ENCODE results near the gene IGF2BP2. TPM values are rescaled to one million over a fixed set of nuclear protein-coding genes. Genes with fewer than 3 reads are reported as not detected.

IGF2BP2 gene
- total and polyA plus RNA-seq, 2 experiments from 2014 or later: 88.9 to 91.8 TPM

- Histone ChIP-seq H3K27ac (no peak overlapping the region), H3K9me2 (replicated peaks; ENCODE audit: insufficient read depth) (no peaks in the 10 kb centered on the region), H3K4me3 (no peak overlapping the region), H3K4me2 (no peak overlapping the region), H3K36me3 (replicated peaks; ENCODE audit: insufficient read depth, low read depth) (no peaks in the 10 kb centered on the region), H4K20me1 (ENCODE audit: insufficient read depth, poor library complexity, severe bottlenecking) (no peaks in the 10 kb centered on the region), H3K4me1 (ENCODE audit: insufficient read depth) (no peaks in the 10 kb centered on the region), H3K79me2 (no peaks in the 10 kb centered on the region), H3K27me3 (no peaks in the 10 kb centered on the region), H3K9me3 (ENCODE audit: low read depth) (no peaks in the 10 kb centered on the region), H2AFZ (no peak overlapping the region)
- TF ChIP-seq, protein P1, sequence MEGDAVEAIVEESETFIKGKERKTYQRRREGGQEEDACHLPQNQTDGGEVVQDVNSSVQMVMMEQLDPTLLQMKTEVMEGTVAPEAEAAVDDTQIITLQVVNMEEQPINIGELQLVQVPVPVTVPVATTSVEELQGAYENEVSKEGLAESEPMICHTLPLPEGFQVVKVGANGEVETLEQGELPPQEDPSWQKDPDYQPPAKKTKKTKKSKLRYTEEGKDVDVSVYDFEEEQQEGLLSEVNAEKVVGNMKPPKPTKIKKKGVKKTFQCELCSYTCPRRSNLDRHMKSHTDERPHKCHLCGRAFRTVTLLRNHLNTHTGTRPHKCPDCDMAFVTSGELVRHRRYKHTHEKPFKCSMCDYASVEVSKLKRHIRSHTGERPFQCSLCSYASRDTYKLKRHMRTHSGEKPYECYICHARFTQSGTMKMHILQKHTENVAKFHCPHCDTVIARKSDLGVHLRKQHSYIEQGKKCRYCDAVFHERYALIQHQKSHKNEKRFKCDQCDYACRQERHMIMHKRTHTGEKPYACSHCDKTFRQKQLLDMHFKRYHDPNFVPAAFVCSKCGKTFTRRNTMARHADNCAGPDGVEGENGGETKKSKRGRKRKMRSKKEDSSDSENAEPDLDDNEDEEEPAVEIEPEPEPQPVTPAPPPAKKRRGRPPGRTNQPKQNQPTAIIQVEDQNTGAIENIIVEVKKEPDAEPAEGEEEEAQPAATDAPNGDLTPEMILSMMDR (IDR thresholded peaks at IDR 0.05; ENCODE audit: poor library complexity): no peak
- TF ChIP-seq EZH2phosphoT487 (IDR thresholded peaks at IDR 0.05; ENCODE audit: low read depth, severe bottlenecking, unreplicated experiment) (no peak), EZH2 (IDR thresholded peaks at IDR 0.05; ENCODE audit: borderline replicate concordance) (no peak)
- 95% methylated on average over 4 of the region's 4 CpGs for WGBS (ENCODE audit: low lambda C conversion rate, missing lambda C conversion rate)
- no peak for DNase-seq (ENCODE audit: low spot score)
Observed at GRCh38 chr3:185862920-185863319, 38.1 kb upstream of the IGF2BP2 start.

DNA sequence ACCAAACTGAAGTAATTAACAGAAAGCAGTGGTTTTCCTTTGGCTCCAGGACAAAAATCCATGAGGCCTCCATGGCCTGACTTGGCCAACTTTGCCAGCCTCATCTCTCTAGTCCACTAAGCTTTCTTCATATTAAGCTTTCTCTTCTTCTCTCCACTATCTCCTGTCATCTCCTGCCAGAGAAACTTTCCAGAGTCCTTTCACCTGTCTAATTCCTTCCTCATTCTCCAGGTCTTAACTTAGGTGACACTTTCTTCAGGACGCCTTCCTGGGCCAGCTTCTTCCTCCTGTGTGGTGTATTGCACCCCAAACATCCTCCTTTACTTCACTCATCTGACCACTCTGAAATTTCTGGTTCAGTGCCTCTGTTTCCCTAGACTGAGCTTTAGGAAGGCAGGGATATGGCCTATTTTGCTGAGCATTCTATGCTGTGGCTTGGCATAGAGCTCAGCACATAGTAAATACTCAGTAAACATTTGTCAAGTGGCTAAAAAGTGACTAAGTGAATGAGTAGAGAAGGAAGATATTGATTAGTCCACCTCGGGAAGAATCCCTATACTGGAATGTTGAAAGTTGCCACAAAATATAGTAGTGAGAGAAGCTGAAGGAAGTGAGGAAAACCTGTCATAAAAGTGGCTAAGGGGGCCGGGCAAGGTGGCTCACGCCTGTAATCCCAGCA is 34.6 kb upstream of the IGF2BP2 start:
- H2AFZ ChIP-seq: no peak overlapping the region
- WGBS (ENCODE audit: low lambda C conversion rate, missing lambda C conversion rate): 82% methylated on average over 4 of the region's 4 CpGs

DNA sequence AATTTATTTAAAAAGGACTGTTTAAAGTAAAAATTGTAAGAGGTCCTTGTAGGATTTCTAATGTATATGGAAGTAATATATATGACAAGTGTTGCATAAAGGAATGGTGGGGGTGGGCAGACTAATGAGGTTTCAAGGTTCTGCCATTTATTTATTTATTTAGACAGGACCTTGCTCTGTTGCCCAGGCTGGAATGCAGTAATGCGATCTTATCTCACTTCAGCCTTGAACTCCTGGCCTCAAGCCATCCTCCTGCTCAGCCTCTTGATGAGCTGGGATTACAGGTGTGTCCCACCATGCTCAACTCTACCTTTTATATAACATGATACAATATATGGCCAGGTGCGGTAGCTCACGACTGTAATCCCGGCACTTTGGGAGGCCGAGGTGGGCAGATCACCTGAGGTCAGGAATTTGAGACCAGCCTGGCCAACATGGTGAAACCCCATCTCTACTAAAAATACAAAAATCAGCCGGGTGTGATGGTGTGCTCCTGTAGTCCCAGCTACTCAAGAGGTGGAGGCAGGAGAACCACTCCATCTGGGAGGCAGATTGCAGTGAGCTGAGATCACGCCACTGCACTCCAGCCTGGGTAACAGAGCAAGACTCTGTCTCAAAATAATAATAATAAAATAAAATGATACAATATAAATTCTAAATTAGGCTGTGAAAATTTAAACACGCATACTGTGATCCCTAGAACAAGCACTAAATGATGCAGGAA is 33.8 kb upstream of the IGF2BP2 start:
- peaks cover 8% of the 10 kb centered on the region for H3K9me3 ChIP-seq (ENCODE audit: low read depth)
- 83% methylated on average over 8 of the region's 8 CpGs for WGBS (ENCODE audit: low lambda C conversion rate, missing lambda C conversion rate)
- H3K4me3 ChIP-seq: no peak overlapping the region
- no peaks in the 10 kb centered on the region for H3K27me3 ChIP-seq
- H3K4me1 ChIP-seq (ENCODE audit: insufficient read depth): no peaks in the 10 kb centered on the region
- no peaks in the 10 kb centered on the region for H3K36me3 ChIP-seq (replicated peaks; ENCODE audit: insufficient read depth, low read depth)
- no peaks in the 10 kb centered on the region for H3K79me2 ChIP-seq
- no peak for DNase-seq (ENCODE audit: low spot score)
- no peak overlapping the region for H3K27ac ChIP-seq
- H3K4me2 ChIP-seq: no peak overlapping the region
- no peak overlapping the region for H2AFZ ChIP-seq
- no peaks in the 10 kb centered on the region for H4K20me1 ChIP-seq (ENCODE audit: insufficient read depth, poor library complexity, severe bottlenecking)
- no peaks in the 10 kb centered on the region for H3K9me2 ChIP-seq (replicated peaks; ENCODE audit: insufficient read depth)
- TF ChIP-seq, protein P1 (IDR thresholded peaks at IDR 0.05; ENCODE audit: poor library complexity): no peak
- TF ChIP-seq EZH2 (IDR thresholded peaks at IDR 0.05; ENCODE audit: borderline replicate concordance) (no peak), EZH2phosphoT487 (IDR thresholded peaks at IDR 0.05; ENCODE audit: low read depth, severe bottlenecking, unreplicated experiment) (no peak)

More for the DNA sequence above, 34.6 kb upstream of the IGF2BP2 start:
- Histone ChIP-seq H3K36me3 (replicated peaks; ENCODE audit: insufficient read depth, low read depth) (no peaks in the 10 kb centered on the region), H3K27me3 (no peaks in the 10 kb centered on the region), H3K27ac (no peak overlapping the region), H3K4me1 (ENCODE audit: insufficient read depth) (no peaks in the 10 kb centered on the region), H3K79me2 (no peaks in the 10 kb centered on the region), H3K4me3 (no peak overlapping the region), H3K9me3 (ENCODE audit: low read depth) (peaks cover 8% of the 10 kb centered on the region), H3K4me2 (no peak overlapping the region), H4K20me1 (ENCODE audit: insufficient read depth, poor library complexity, severe bottlenecking) (no peaks in the 10 kb centered on the region), H3K9me2 (replicated peaks; ENCODE audit: insufficient read depth) (no peaks in the 10 kb centered on the region)
- DNase-seq (ENCODE audit: low spot score): no peak
- TF ChIP-seq EZH2 (IDR thresholded peaks at IDR 0.05; ENCODE audit: borderline replicate concordance) (no peak), EZH2phosphoT487 (IDR thresholded peaks at IDR 0.05; ENCODE audit: low read depth, severe bottlenecking, unreplicated experiment) (no peak)
- TF ChIP-seq, protein P1 (IDR thresholded peaks at IDR 0.05; ENCODE audit: poor library complexity): no peak

Measured in hepatocyte (in vitro differentiated cells).